Keratinocyte (primary cell): ENCODE results near the gene KCTD21. TPM values are rescaled to one million over a fixed set of nuclear protein-coding genes. Genes with fewer than 3 reads are reported as not detected.

ENCODE experiments used
- DNase-seq: peaks from one replicate; pipeline ENCODE4 v3.0.0-alpha.2; 2011; ENCODE audit warnings: low read depth, missing footprints, low spot score
- FAIRE-seq: peaks from 2 replicates; lab custom pipeline; 2011; peaks lifted over from hg19 to GRCh38; lab: Jason Lieb, UNC
- H2AFZ ChIP-seq: 2 replicates; pipeline ENCODE4 v1.6.0; 2012; ENCODE audit warnings: low read length, control low read depth, inconsistent platforms; ENCODE audit not compliant: control insufficient read depth
- H3K27ac ChIP-seq: 2 replicates; pipeline ENCODE4 v1.5.1; 2011; ENCODE audit warnings: low read length; ENCODE audit not compliant: control insufficient read depth, insufficient read depth
- H3K27me3 ChIP-seq: 3 replicates; pipeline ENCODE4 v1.6.0; 2011; ENCODE audit warnings: low read length; ENCODE audit not compliant: control insufficient read depth, insufficient read depth; ENCODE audit errors: extremely low read depth
- H3K36me3 ChIP-seq, 2 experiments: 2 replicates in 1 of 2; 3 replicates in 1 of 2; pipeline ENCODE4 v1.5.1; 2011; ENCODE audit warnings: low read length in 2 of 2, mild to moderate bottlenecking in 1 of 2; ENCODE audit not compliant: control insufficient read depth in 2 of 2, insufficient read depth in 2 of 2; ENCODE audit errors: extremely low read depth in 1 of 2
- H3K4me1 ChIP-seq: 3 replicates; pipeline ENCODE4 v1.5.1; 2011; ENCODE audit warnings: low read length; ENCODE audit not compliant: control insufficient read depth, insufficient read depth; ENCODE audit errors: extremely low read depth
- H3K4me2 ChIP-seq: 3 replicates; pipeline ENCODE4 v1.6.0; 2011; ENCODE audit warnings: low read depth, low read length; ENCODE audit not compliant: control insufficient read depth, insufficient read depth; ENCODE audit errors: extremely low read depth
- H3K4me3 ChIP-seq, 3 experiments: fragments of 200-600 bp in 1 of 3; sonication (generic) in 1 of 3; 2 replicates in 2 of 3; 3 replicates in 1 of 3; pipeline ENCODE4 v1.5.1; 2011 to 2016; ENCODE audit warnings: low read length in 3 of 3, mild to moderate bottlenecking in 3 of 3, control low read depth in 2 of 3, inconsistent platforms in 1 of 3, low read depth in 1 of 3, mixed read lengths in 1 of 3, mixed run types in 1 of 3, moderate library complexity in 1 of 3; ENCODE audit not compliant: control insufficient read depth in 2 of 3, insufficient read depth in 2 of 3; ENCODE audit errors: extremely low read depth in 1 of 3
- H3K79me2 ChIP-seq: 2 replicates; pipeline ENCODE4 v1.6.0; 2012; ENCODE audit warnings: low read length; ENCODE audit not compliant: control insufficient read depth, insufficient read depth
- H3K9ac ChIP-seq: 3 replicates; pipeline ENCODE4 v1.6.0; 2011; ENCODE audit warnings: low read length; ENCODE audit not compliant: control insufficient read depth, insufficient read depth; ENCODE audit errors: extremely low read depth
- H3K9me1 ChIP-seq: 3 replicates; pipeline ENCODE4 v1.6.0; 2011; ENCODE audit warnings: low read length; ENCODE audit not compliant: control insufficient read depth, insufficient read depth; ENCODE audit errors: extremely low read depth
- H3K9me3 ChIP-seq: 2 replicates; pipeline ENCODE4 v1.5.1; 2012; ENCODE audit warnings: low read depth, low read length; ENCODE audit not compliant: control insufficient read depth
- H4K20me1 ChIP-seq: 3 replicates; pipeline ENCODE4 v1.6.0; 2011; ENCODE audit warnings: low read length; ENCODE audit not compliant: control insufficient read depth, insufficient read depth; ENCODE audit errors: extremely low read depth
- CTCF ChIP-seq, 3 experiments: IDR thresholded peaks in 1 of 3; conservative IDR thresholded peaks in 1 of 3; optimal IDR thresholded peaks in 1 of 3; 2 replicates in 2 of 3; 3 replicates in 1 of 3; pipeline versions ENCODE3 to v1.5.1; 2011; ENCODE audit warnings: low read length in 3 of 3, mild to moderate bottlenecking in 3 of 3, moderate library complexity in 2 of 3, control low read depth in 1 of 3, inconsistent platforms in 1 of 3; ENCODE audit not compliant: insufficient read depth in 2 of 3; ENCODE audit errors: extremely low read depth in 1 of 3
- EZH2 ChIP-seq: IDR thresholded peaks from one replicate; pipeline ENCODE4 v1.6.1; 2012; ENCODE audit warnings: inconsistent platforms, mild to moderate bottlenecking, low read length, moderate library complexity
- dilution Hi-C: fragments of 300-500 bp; cut with MboI; formaldehyde crosslinking; loops from one replicate; pipeline ENCODE4 v1.7.0; 2020; ENCODE audit warnings: low sequenced_read_pairs; ENCODE audit not compliant: extremely low pct_ligation_motif_present
- polyA plus RNA-seq, 5 experiments: library from polyadenylated mRNA; depleted of rRNA in 3 of 5; stranded (reverse) in 3 of 5; stranded (forward) in 1 of 5; unstranded in 1 of 5; fragments of >200 nt; gene quantifications; 1 replicate in 1 of 5; 2 replicates in 3 of 5; 3 replicates in 1 of 5; pipeline versions ENCODE4 v1.2.1 to v1.2.3, GENCODE V29; 2011 to 2012; ENCODE audit warnings: missing spikeins in 2 of 5, low read depth in 1 of 5, low replicate concordance in 1 of 5

Gene KCTD21
- polyA plus RNA-seq, 1 donor (not counting 4 experiments of a cell fraction or from before 2014, with no cell fraction given): 10.4 TPM

- TF ChIP-seq CTCF (optimal IDR thresholded peaks at IDR 0.05 in 1 of 3, IDR thresholded peaks at IDR 0.05 in 1 of 3, conservative IDR thresholded peaks at IDR 0.05 in 1 of 3; ENCODE audit: extremely low read depth in 1 of 3, insufficient read depth in 2 of 3, low read length in 3 of 3) (no peak), EZH2 (no peak)
- Histone ChIP-seq H3K27ac (no peak overlapping the region), H3K4me2 (no peak overlapping the region), H3K79me2 (no peaks in the 10 kb centered on the region), H4K20me1 (no peaks in the 10 kb centered on the region), H3K4me1 (no peaks in the 10 kb centered on the region), H3K9ac (no peak overlapping the region), H3K4me3 (no peak overlapping the region), H3K9me3 (no peaks in the 10 kb centered on the region), H2AFZ (no peak overlapping the region), H3K36me3 (no peaks in the 10 kb centered on the region), H3K9me1 (no peaks in the 10 kb centered on the region), H3K27me3 (no peaks in the 10 kb centered on the region)
- dilution Hi-C loops: no loop called here
- FAIRE-seq: no peak
- DNase-seq: no peak
Measured at GRCh38 chr11:78156127-78156844, 32.1 kb downstream of the KCTD21 start.

GRCh38 chr11:78151804-78152203 is 36.6 kb downstream of the KCTD21 start:
- H3K36me3 ChIP-seq: no peaks in the 10 kb centered on the region
- H4K20me1 ChIP-seq: no peaks in the 10 kb centered on the region
- H3K27ac ChIP-seq: no peak overlapping the region
- H3K79me2 ChIP-seq: no peaks in the 10 kb centered on the region
- no peak overlapping the region for H2AFZ ChIP-seq
- H3K27me3 ChIP-seq: no peaks in the 10 kb centered on the region
- no peak for DNase-seq
- no peak overlapping the region for H3K4me3 ChIP-seq
- H3K9me3 ChIP-seq: no peaks in the 10 kb centered on the region
- H3K9ac ChIP-seq: no peak overlapping the region
- H3K4me1 ChIP-seq: no peaks in the 10 kb centered on the region
- dilution Hi-C loops: no loop called here
- no peak for TF ChIP-seq EZH2
- no peak for TF ChIP-seq CTCF (optimal IDR thresholded peaks at IDR 0.05 in 1 of 3, IDR thresholded peaks at IDR 0.05 in 1 of 3, conservative IDR thresholded peaks at IDR 0.05 in 1 of 3; ENCODE audit: extremely low read depth in 1 of 3, insufficient read depth in 2 of 3, low read length in 3 of 3)
- no peaks in the 10 kb centered on the region for H3K9me1 ChIP-seq
- FAIRE-seq: no peak
- no peak overlapping the region for H3K4me2 ChIP-seq
